ENCODE data around the gene NR1D1.

DNA sequence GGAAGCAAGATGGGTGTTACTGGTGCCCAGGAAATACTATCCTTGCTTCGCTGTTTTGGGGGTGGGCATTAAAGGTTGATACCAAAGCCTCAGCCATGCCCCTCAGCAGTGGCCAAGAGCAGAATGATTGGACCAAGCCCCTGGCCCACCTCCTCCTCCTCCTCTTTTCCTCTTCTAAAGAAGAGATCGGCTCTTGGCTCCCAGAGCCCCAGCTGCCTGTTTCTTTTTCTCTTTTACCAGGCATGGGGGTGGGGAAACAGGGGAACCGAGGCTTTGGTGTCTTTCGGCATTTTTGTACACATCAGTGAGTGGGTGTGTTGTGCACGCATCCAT is 31.8 kb downstream of the NR1D1 start:
- TF ChIP-seq EZH2 (IDR thresholded peaks at IDR 0.05; ENCODE audit: low read depth), result no peak
- TF ChIP-seq, protein P1, sequence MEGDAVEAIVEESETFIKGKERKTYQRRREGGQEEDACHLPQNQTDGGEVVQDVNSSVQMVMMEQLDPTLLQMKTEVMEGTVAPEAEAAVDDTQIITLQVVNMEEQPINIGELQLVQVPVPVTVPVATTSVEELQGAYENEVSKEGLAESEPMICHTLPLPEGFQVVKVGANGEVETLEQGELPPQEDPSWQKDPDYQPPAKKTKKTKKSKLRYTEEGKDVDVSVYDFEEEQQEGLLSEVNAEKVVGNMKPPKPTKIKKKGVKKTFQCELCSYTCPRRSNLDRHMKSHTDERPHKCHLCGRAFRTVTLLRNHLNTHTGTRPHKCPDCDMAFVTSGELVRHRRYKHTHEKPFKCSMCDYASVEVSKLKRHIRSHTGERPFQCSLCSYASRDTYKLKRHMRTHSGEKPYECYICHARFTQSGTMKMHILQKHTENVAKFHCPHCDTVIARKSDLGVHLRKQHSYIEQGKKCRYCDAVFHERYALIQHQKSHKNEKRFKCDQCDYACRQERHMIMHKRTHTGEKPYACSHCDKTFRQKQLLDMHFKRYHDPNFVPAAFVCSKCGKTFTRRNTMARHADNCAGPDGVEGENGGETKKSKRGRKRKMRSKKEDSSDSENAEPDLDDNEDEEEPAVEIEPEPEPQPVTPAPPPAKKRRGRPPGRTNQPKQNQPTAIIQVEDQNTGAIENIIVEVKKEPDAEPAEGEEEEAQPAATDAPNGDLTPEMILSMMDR (conservative IDR thresholded peaks at IDR 0.05), result no peak
